ENCODE measurements around the gene DUSP6. TPM values are rescaled to one million over a fixed set of nuclear protein-coding genes. Genes with fewer than 3 reads are reported as not detected.
A peak's percentile ranks its signal among the peaks of the same experiment; 100 is the strongest.

DUSP6 gene
- total RNA-seq, 2 experiments from 2014 or later, result 170 to 171 TPM

- Mint-ChIP-seq H3K27me3 (no peaks in the 10 kb centered on the region), H3K4me1 (peaks cover 28% of the 10 kb centered on the region), H3K36me3 (ENCODE audit: low read depth) (peaks cover 23% of the 10 kb centered on the region), H3K27ac (peak overlapping the region; percentile 93), H3K4me3 (peak overlapping the region; percentile 98), H3K9me3 (no peaks in the 10 kb centered on the region)
- ChIA-PET CTCF (interaction anchor here (1.0 to 9.8 kb wide), 12 partner anchors 20 to 335 kb away, joined by 3 to 92 read pairs (median 6); partner anchors contain the start of gene GALNT4), POLR2A (interaction anchor here (0.6 to 10.5 kb wide), 24 partner anchors 8 to 354 kb away, joined by 3 to 293 read pairs (median 22); partner anchors contain the start of genes ATP2B1, GALNT4 and POC1B)
- no peak for DNase-seq
These were observed 2.3 kb upstream of the DUSP6 start for GRCh38 chr12:89354612-89355067.

GRCh38 chr12:89353823-89354611 is 1.7 kb upstream of the DUSP6 start:
- Mint-ChIP-seq H3K9me3 (no peaks in the 10 kb centered on the region), H3K4me1 (peaks cover 31% of the 10 kb centered on the region), H3K27ac (peak overlapping the region; percentile 93), H3K27me3 (no peaks in the 10 kb centered on the region), H3K36me3 (ENCODE audit: low read depth) (peaks cover 29% of the 10 kb centered on the region), H3K4me3 (peak overlapping the region; percentile 98)
- ChIA-PET POLR2A (interaction anchor here (0.6 to 10.5 kb wide), 40 partner anchors 9 to 355 kb away, joined by 3 to 293 read pairs (median 11); partner anchors contain the start of genes ATP2B1, GALNT4 and POC1B), CTCF (interaction anchor here (0.7 to 9.8 kb wide), 14 partner anchors 10 to 335 kb away, joined by 3 to 92 read pairs (median 4); partner anchors contain the start of gene GALNT4)
- peak; percentile 89 for DNase-seq

- DNase-seq, result no peak
- peak overlapping the region; percentile 98 for H3K4me3 Mint-ChIP-seq
- peak overlapping the region; percentile 96 for H3K27ac Mint-ChIP-seq
- no peaks in the 10 kb centered on the region for H3K9me3 Mint-ChIP-seq
- peaks cover 38% of the 10 kb centered on the region for H3K4me1 Mint-ChIP-seq
- peaks cover 36% of the 10 kb centered on the region for H3K36me3 Mint-ChIP-seq (ENCODE audit: low read depth)
- ChIA-PET POLR2A (interaction anchor here (0.7 to 10.5 kb wide), 48 partner anchors 8 to 355 kb away, joined by 3 to 293 read pairs (median 10); partner anchors contain the start of genes ATP2B1, GALNT4 and POC1B), CTCF (interaction anchor here (0.9 to 9.8 kb wide), 16 partner anchors 11 to 334 kb away, joined by 3 to 92 read pairs (median 8); partner anchors contain the start of gene GALNT4)
- no peaks in the 10 kb centered on the region for H3K27me3 Mint-ChIP-seq
These were observed 1.0 kb upstream of the DUSP6 start for GRCh38 chr12:89353188-89353822.

- no peaks in the 10 kb centered on the region for H3K9me3 Mint-ChIP-seq
- peak overlapping the region; percentile 96 for H3K27ac Mint-ChIP-seq
- H3K4me3 Mint-ChIP-seq, result peak overlapping the region; percentile 98
- no peak for DNase-seq
- ChIA-PET CTCF (interaction anchor here (0.8 to 9.8 kb wide), 14 partner anchors 11 to 333 kb away, joined by 3 to 92 read pairs (median 8); partner anchors contain the start of gene GALNT4), POLR2A (interaction anchor here (0.8 to 10.5 kb wide), 48 partner anchors 10 to 357 kb away, joined by 3 to 293 read pairs (median 10); partner anchors contain the start of genes ATP2B1, GALNT4 and POC1B)
- no peaks in the 10 kb centered on the region for H3K27me3 Mint-ChIP-seq
- peaks cover 47% of the 10 kb centered on the region for H3K36me3 Mint-ChIP-seq (ENCODE audit: low read depth)
- peaks cover 49% of the 10 kb centered on the region for H3K4me1 Mint-ChIP-seq
These were observed 134 bp downstream of the DUSP6 start for GRCh38 chr12:89352242-89352491.

DNA sequence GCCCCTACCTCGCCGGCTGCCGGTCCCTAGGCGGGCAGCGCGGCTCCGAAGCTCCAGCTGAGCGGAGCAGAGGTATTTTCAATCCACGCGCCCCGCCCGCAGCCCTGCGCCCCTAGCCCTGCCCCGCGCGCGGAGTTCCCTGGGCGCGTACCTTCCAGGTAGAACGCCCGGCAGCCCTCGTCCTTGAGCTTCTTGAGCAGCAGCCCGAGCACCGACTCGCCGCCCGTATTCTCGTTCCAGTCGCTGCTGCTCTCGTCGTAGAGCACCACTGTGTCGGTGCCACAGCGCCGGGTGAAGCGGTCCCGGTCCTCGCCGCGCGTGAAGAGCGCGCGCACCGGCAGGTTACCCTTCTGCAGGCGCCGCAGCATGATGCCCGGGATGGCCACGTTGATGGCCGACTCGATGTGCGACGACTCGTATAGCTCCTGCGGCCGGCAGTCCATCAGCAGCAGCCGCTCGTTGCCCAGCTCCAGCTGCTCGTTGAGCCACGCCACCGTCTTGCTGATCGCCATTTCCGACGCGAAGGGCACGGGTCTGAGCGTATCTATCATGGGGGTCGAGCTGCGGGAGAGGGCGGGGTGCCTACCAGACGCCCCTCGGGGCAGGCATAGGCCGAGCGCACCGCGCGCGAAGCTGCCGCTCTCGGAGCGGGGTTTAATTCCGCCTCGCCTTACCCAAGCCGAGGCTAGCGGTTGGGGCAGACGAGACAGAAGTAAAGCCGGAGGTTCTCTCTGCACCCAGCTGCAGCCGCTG is 636 bp downstream of the DUSP6 start:
- POLR2A ChIA-PET, result interaction anchor here (0.9 to 10.5 kb wide), 48 partner anchors 10 to 357 kb away, joined by 3 to 293 read pairs (median 10); partner anchors contain the start of genes ATP2B1, GALNT4 and POC1B
- H3K4me3 Mint-ChIP-seq, result peak overlapping the region; percentile 98

GRCh38 chr12:89350630-89351488 is 1.4 kb downstream of the DUSP6 start:
- peaks cover 58% of the 10 kb centered on the region for H3K36me3 Mint-ChIP-seq (ENCODE audit: low read depth)
- peaks cover 57% of the 10 kb centered on the region for H3K4me1 Mint-ChIP-seq
- H3K9me3 Mint-ChIP-seq, result no peaks in the 10 kb centered on the region
- ChIA-PET CTCF (interaction anchor here (0.7 to 9.8 kb wide), 15 partner anchors 12 to 332 kb away, joined by 3 to 92 read pairs (median 7); partner anchors contain the start of gene GALNT4), POLR2A (interaction anchor here (0.7 to 10.5 kb wide), 32 partner anchors 13 to 358 kb away, joined by 3 to 293 read pairs (median 14); partner anchors contain the start of genes ATP2B1, GALNT4 and POC1B)
- DNase-seq, result peak; percentile 56
- H3K27ac Mint-ChIP-seq, result peak overlapping the region; percentile 96
- H3K4me3 Mint-ChIP-seq, result peak overlapping the region; percentile 98
- H3K27me3 Mint-ChIP-seq, result no peaks in the 10 kb centered on the region

More for the DNA sequence above, 636 bp downstream of the DUSP6 start:
- CTCF ChIA-PET, result interaction anchor here (0.8 to 9.8 kb wide), 18 partner anchors 11 to 332 kb away, joined by 3 to 92 read pairs (median 7); partner anchors contain the start of gene GALNT4
- DNase-seq, result peak; percentile 49
- Mint-ChIP-seq H3K27me3 (no peaks in the 10 kb centered on the region), H3K27ac (peak overlapping the region; percentile 96), H3K9me3 (no peaks in the 10 kb centered on the region), H3K4me1 (peaks cover 54% of the 10 kb centered on the region), H3K36me3 (ENCODE audit: low read depth) (peaks cover 51% of the 10 kb centered on the region)

GRCh38 chr12:89350260-89350629 is 2.1 kb downstream of the DUSP6 start:
- POLR2A ChIA-PET, result interaction anchor here (0.7 to 10.5 kb wide), 20 partner anchors 13 to 359 kb away, joined by 3 to 293 read pairs (median 32); partner anchors contain the start of genes ATP2B1, GALNT4 and POC1B
- DNase-seq, result no peak
- peak overlapping the region; percentile 98 for H3K4me3 Mint-ChIP-seq
- H3K27me3 Mint-ChIP-seq, result no peaks in the 10 kb centered on the region
- H3K36me3 Mint-ChIP-seq (ENCODE audit: low read depth), result peaks cover 59% of the 10 kb centered on the region
- H3K9me3 Mint-ChIP-seq, result no peaks in the 10 kb centered on the region
- peak overlapping the region; percentile 96 for H3K27ac Mint-ChIP-seq
- H3K4me1 Mint-ChIP-seq, result peaks cover 57% of the 10 kb centered on the region
- CTCF ChIA-PET, result interaction anchor here (0.7 to 9.8 kb wide), 8 partner anchors 105 to 331 kb away, joined by 3 to 92 read pairs (median 6); no protein-coding TSS in a partner anchor

- no peak for DNase-seq
These were observed 2.5 kb downstream of the DUSP6 start for GRCh38 chr12:89349814-89350213.

DNA sequence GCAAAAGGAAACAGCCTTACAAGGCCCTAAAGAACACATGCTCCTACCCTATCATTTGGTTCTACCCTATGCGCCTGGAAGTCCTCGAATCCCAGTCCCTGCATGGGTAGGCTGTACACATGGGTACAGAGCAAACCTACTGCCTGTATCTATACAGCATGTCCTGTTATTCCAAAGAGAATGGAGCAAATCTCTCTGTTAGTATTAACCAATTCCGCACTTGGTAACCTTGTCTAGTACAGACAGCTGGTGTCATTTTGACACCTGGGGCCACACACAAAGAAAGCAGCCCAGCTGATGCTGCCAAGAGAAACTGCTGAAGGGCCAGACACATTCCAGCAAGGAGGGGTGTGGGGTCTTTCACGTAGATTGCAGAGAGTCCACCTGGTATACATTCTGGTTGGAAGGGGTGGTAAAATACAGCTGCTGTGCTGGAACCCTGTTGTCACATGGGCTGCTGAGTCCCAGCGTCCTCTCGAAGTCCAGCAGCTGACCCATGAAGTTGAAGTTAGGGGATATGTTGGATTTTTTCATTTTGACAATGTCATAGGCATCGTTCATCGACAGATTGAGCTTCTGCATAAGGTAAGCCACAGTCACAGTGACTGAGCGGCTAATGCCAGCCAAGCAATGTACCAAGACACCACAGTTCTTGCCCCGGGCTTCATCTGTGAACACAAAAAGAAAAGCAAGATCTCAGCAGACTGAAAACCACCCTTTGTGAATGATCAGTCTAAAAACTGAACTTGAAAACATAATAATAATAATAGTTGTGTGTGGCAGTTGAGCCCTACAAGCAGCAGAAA is 3.2 kb downstream of the DUSP6 start:
- Mint-ChIP-seq H3K27ac (peak overlapping the region; percentile 96), H3K4me1 (peaks cover 57% of the 10 kb centered on the region), H3K4me3 (peak overlapping the region; percentile 98), H3K36me3 (ENCODE audit: low read depth) (peaks cover 68% of the 10 kb centered on the region), H3K27me3 (no peaks in the 10 kb centered on the region), H3K9me3 (peaks cover under 1% of the 10 kb centered on the region)
- ChIA-PET CTCF (interaction anchor here (1.6 to 9.8 kb wide), 5 partner anchors 104 to 330 kb away, joined by 3 to 92 read pairs (median 25); no protein-coding TSS in a partner anchor), POLR2A (interaction anchor here (0.7 to 10.5 kb wide), 17 partner anchors 14 to 331 kb away, joined by 3 to 293 read pairs (median 4); partner anchors contain the start of genes GALNT4 and POC1B)
- no peak for DNase-seq

More at GRCh38 chr12:89349814-89350213, 2.5 kb downstream of the DUSP6 start:
- POLR2A ChIA-PET, result interaction anchor here (0.8 to 10.5 kb wide), 13 partner anchors 17 to 330 kb away, joined by 3 to 293 read pairs (median 12); partner anchors contain the start of genes GALNT4 and POC1B
- H3K4me1 Mint-ChIP-seq, result peaks cover 57% of the 10 kb centered on the region
- peak overlapping the region; percentile 98 for H3K4me3 Mint-ChIP-seq
- H3K27ac Mint-ChIP-seq, result peak overlapping the region; percentile 96
- no peaks in the 10 kb centered on the region for H3K27me3 Mint-ChIP-seq
- H3K36me3 Mint-ChIP-seq (ENCODE audit: low read depth), result peaks cover 61% of the 10 kb centered on the region
- CTCF ChIA-PET, result interaction anchor here (1.6 to 9.8 kb wide), 4 partner anchors 112 to 331 kb away, joined by 3 to 92 read pairs (median 30); no protein-coding TSS in a partner anchor
- H3K9me3 Mint-ChIP-seq, result no peaks in the 10 kb centered on the region

GRCh38 chr12:89347325-89347829 is 4.9 kb downstream of the DUSP6 start:
- no peak for DNase-seq
- POLR2A ChIA-PET, result interaction anchor here (1.0 to 10.5 kb wide), 22 partner anchors 14 to 330 kb away, joined by 3 to 293 read pairs (median 8); partner anchors contain the start of genes GALNT4 and POC1B
- CTCF ChIA-PET, result interaction anchor here (0.7 to 9.8 kb wide), 12 partner anchors 102 to 328 kb away, joined by 3 to 92 read pairs (median 11); no protein-coding TSS in a partner anchor

More at GRCh38 chr12:89347325-89347829, 4.9 kb downstream of the DUSP6 start:
- Mint-ChIP-seq H3K9me3 (peaks cover 8% of the 10 kb centered on the region), H3K4me3 (peak overlapping the region; percentile 98), H3K4me1 (peaks cover 54% of the 10 kb centered on the region), H3K27me3 (no peaks in the 10 kb centered on the region), H3K36me3 (ENCODE audit: low read depth) (peaks cover 81% of the 10 kb centered on the region), H3K27ac (peak overlapping the region; percentile 91)

All from activated CD4-positive, alpha-beta memory T cell treated with anti-CD3 and anti-CD28 coated beads, Interleukin-2, amount 10 ng/mL, durations not matched to agents 7 days and 5 days (primary cell).